Mucosa of descending colon (tissue), 3 donors: ENCODE data around the gene ANO8. TPM values are rescaled to one million over a fixed set of nuclear protein-coding genes. Genes with fewer than 3 reads are reported as not detected.
A peak's percentile ranks its signal among the peaks of the same experiment; 100 is the strongest.

Experiments used
- ATAC-seq: fragments of 200-7000 bp; cut with Tn5 transposase; one replicate; pipeline ENCODE4 v1.9.1; 2020; ENCODE audit warnings: mild to moderate bottlenecking, moderate library complexity
- DNase-seq, 3 donors: peaks; one replicate each; pipeline ENCODE4 v3.0.0-alpha.2; 2020
- H3K36me3 ChIP-seq: fragments of 200-600 bp; one replicate; pipeline ENCODE4 v1.8.0; 2021; ENCODE audit warnings: low read depth, mild to moderate bottlenecking
- H3K4me1 ChIP-seq: fragments of 200-600 bp; one replicate; pipeline ENCODE4 v1.8.0; 2021; ENCODE audit warnings: low read depth, mild to moderate bottlenecking
- H3K4me3 ChIP-seq: fragments of 200-600 bp; one replicate; pipeline ENCODE4 v1.8.0; 2021; ENCODE audit warnings: mild to moderate bottlenecking
- H3K9me3 ChIP-seq: fragments of 200-600 bp; one replicate; pipeline ENCODE4 v1.8.0; 2021; ENCODE audit warnings: mild to moderate bottlenecking
- CTCF ChIP-seq: fragments of 200-600 bp; IDR thresholded peaks from one replicate; pipeline ENCODE4 v1.8.0; 2022; ENCODE audit warnings: antibody characterized with exemption, mild to moderate bottlenecking
- intact Hi-C, 2 donors: fragments of 100-400 bp; cut with DNase I in 1 of 2; cut with micrococcal nuclease in 1 of 2; formaldehyde crosslinking; loops; one replicate each; pipeline versions ENCODE4 v1.11.0 to v1.11.1; 2022; cut with DNase I, micrococcal nuclease
- total RNA-seq, 3 donors: library from RNA; stranded (reverse); fragmentation: NEBNext Ultra II Directional in 2 of 3; extraction: Animal tissue kit (Norgen Biotek cat#: 25700) in 2 of 3; gene quantifications; one replicate each; pipeline versions ENCODE4 v1.2.1 to v1.2.4, GENCODE V29; 2021 to 2023
- donor health status: DM: no; HTN: no; CAD: no; lungs with moderate emphysema.
- donor health status: DM: no; HTN: no; CAD: no.
- donor health status: DM: no; HTN: yes; CAD: no.

ANO8 gene
- total RNA-seq, 3 donors from 2014 or later, result 7.1 to 9.4 (median 8.6) TPM

DNA sequence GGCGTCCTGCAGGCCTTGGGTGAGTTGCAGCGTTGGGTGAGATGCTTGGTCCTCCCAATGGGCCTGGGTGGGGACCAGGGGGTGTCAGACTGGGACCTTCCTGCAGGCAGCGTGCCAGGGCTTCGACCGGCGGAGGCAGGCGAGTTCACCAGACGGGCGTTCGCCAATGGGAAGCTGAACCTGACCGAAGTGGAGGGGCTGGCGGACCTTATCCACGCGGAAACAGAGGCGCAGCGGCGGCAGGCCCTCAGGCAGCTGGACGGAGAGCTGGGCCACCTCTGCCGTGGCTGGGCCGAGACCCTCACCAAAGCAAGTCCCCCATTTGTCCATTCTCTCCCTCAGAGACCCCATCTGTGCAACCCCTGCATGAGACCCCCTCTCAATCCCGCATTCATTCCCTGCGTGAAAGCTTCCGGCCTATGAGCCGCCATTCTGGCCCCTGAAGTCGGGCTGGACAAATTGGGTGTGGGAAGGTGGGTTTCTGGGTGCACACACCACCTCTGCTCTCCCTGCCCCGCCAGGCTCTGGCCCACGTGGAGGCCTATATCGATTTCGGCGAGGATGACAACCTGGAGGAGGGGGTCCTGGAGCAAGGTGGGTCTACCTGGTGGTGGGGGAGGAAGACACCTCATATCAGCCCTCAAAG, 3.9 kb upstream of the ANO8 start:
- ATAC-seq (no peak), DNase-seq (peak in 2 of 3 donors; percentile 61 to 68)
- H3K4me3 ChIP-seq, result no peak overlapping the region
- no peak for TF ChIP-seq CTCF
- no peaks in the 10 kb centered on the region for H3K9me3 ChIP-seq
- H3K4me1 ChIP-seq, result peaks cover 25% of the 10 kb centered on the region
- H3K36me3 ChIP-seq, result no peaks in the 10 kb centered on the region
- intact Hi-C loops, result no loop called here

GRCh38 chr19:17337675-17338432, 3.2 kb upstream of the ANO8 start:
- Histone ChIP-seq H3K36me3 (no peaks in the 10 kb centered on the region), H3K9me3 (no peaks in the 10 kb centered on the region), H3K4me3 (peak overlapping the region; percentile 20), H3K4me1 (peaks cover 25% of the 10 kb centered on the region)
- TF ChIP-seq CTCF, result no peak
- DNase-seq, result peak in 2 of 3 donors; percentile 65 to 73
- ATAC-seq, result no peak
- intact Hi-C loops, result no loop called here

DNA sequence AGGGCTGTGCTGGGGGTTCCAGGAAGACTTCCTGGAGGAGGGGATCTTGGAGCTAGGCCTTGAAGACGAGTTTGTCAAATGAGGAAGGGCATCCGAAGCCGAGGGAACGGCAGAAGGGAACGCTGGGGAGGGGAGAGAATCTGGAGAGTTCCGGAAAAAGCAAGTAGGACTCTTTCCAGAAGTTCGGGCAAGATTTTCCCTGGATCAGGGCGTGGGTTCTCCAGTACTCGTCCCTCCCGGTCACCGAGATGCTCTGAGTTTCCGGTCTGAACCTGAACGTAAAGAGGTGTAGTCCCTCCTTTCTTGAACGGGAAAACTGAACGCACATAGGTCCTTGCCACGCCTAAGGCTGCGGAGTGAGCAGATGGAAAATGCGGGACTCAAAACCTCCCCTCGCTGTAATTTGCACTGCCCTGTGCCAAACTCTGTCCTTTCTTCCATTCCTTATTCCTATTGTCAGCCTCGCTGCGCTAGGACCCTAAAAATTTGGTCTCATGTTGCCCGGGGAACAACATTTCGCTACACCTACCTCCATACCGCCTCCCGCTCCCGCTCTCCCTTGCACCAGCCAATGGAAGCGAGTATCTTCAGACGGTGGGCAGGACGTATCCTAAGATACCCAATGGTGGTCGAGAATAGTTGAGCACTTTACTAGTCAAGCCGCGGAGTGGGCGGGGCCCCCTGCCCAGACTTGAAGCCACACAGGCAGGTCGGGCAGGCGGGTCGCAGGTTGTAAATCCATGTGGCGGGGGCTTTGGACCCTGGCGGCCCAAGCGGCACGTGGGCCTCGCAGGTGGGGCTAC, 2.4 kb upstream of the ANO8 start, which contains the start of gene GTPBP3:
GTPBP3 (plus strand) TSS at position 682 of the 803 bp plus-strand sequence; CDS start at position 741, 59 bp downstream.
- no peak for TF ChIP-seq CTCF
- no peaks in the 10 kb centered on the region for H3K9me3 ChIP-seq
- H3K4me3 ChIP-seq, result peak within 1 kb of the TSS; percentile 40
- no peaks in the 10 kb centered on the region for H3K36me3 ChIP-seq
- intact Hi-C loops, result no loop called here
- peaks cover 25% of the 10 kb centered on the region for H3K4me1 ChIP-seq
- DNase-seq (peak; percentile 95 to 99 (median 98)), ATAC-seq (peak; percentile 83)

DNA sequence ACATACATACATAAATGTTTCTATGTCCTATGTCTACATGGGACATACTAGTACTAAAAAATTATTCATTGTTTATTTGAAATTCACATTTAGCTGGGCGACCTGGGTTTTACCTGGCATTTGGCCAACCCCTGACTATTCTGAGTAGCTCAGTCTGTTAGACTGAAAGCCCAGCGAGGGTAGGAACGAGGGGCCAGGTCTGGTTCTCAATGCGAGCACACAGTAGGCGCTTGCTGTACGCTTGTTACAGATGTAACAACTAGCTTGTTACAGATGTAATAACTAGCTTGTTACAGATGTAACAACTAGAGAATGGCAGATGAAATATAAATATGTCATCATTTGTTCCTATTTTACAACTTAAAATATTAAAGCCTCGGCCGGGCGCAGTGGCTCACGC, 920 bp upstream of the ANO8 start:
- TF ChIP-seq CTCF, result no peak

DNA sequence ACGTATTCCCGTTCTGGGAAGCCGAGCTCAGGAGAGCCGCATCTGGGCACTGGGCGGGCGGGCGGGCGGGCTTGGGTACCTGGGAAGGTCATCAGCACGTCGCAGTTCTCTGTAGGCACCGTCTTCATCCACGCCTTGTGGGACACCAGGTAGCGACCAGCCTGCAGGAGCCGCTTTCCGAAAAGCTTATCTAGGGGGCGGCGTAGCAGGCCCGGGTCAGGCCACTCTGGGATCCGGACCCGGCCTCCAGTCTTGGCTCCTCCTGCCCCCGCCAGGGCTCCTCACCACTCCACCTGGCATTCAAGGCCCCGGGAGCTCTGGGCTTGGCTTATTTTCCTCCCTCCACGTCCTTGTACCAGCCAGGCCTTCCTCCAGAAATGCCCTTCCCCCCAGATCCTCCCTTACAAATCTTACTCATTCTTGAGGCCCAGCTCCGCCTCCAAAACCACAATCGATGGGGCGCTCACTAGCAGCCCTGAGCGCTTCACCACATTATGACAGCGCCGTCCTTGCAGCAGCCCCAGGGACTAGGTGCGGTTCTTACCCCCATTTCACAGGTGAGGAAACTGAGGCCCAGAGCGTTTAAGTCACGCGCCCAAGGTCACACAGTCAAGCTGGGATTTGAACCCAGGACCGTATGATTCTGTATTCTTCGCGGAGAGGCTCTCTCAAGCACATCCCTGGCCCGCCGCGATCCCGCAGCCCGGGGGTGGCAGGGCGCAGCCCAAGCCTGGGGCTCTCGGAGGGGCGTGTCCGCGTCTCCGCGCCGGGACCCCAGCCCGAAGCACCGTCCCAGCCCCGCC, 843 bp downstream of the ANO8 start:
- Histone ChIP-seq H3K36me3 (no peaks in the 10 kb centered on the region), H3K9me3 (no peaks in the 10 kb centered on the region), H3K4me1 (peaks cover 33% of the 10 kb centered on the region), H3K4me3 (peak overlapping the region; percentile 42)
- no peak for TF ChIP-seq CTCF
- DNase-seq (peak; percentile 55 to 76 (median 61)), ATAC-seq (no peak)
- intact Hi-C loops, result no loop called here

More for the DNA sequence above, 920 bp upstream of the ANO8 start:
- ATAC-seq, result no peak
- Histone ChIP-seq H3K4me3 (no peak overlapping the region), H3K36me3 (no peaks in the 10 kb centered on the region), H3K9me3 (no peaks in the 10 kb centered on the region), H3K4me1 (peaks cover 25% of the 10 kb centered on the region)
- DNase-seq, result peak in 1 of 3 donors; percentile 19
- intact Hi-C loops, result no loop called here
